K562 (cell line): ENCODE data around the gene NECTIN4. TPM values are rescaled to one million over a fixed set of nuclear protein-coding genes. Genes with fewer than 3 reads are reported as not detected.

ENCODE experiments used
- ATAC-seq: fragments of 200-7000 bp; cut with Tn5 transposase; 3 replicates; pipeline ENCODE4 v1.9.1; 2020; ENCODE audit warnings: moderate library complexity
- BruUV-seq: library from RNA; stranded (reverse); fragments of 400-500 nt; replicated peaks from 2 replicates; lab custom pipeline; 2021; lab: Mats Ljungman, UMichigan
- CTCF ChIA-PET: fragments of 300-600 bp; formaldehyde crosslinking; extraction: SDS; loops from one replicate; lab custom pipeline; 2021; ENCODE audit warnings: low intra/inter-chr PET ratio; lab: Yijun Ruan, JAX
- POLR2A ChIA-PET: fragments of 300-600, 350-650 bp; sonication (Branson Sonifier 250); formaldehyde crosslinking; extraction: SDS; loops from one replicate; lab custom pipeline; 2021; ENCODE audit warnings: antibody characterized with exemption, inconsistent platforms; lab: Yijun Ruan, JAX
- DNase-seq, 4 experiments: peaks; one replicate each; pipeline versions ENCODE4 v3.0.0 to v3.0.0-alpha.2; 2011 to 2018; ENCODE audit warnings: low spot score in 3 of 4, mixed read lengths in 3 of 4; ENCODE audit errors: extremely low read depth in 1 of 4
- FAIRE-seq: peaks from 2 replicates; lab custom pipeline; 2011; peaks lifted over from hg19 to GRCh38; lab: Jason Lieb, UNC
- H2AFZ ChIP-seq: 2 replicates; pipeline ENCODE4 v1.6.0; 2011; ENCODE audit warnings: low read depth, low read length, control low read depth, inconsistent platforms
- H3K27ac ChIP-seq: fragments of 200-600 bp; 3 replicates; pipeline ENCODE4 v1.8.0; 2011; ENCODE audit warnings: low read depth, mild to moderate bottlenecking, control low read depth, inconsistent platforms, low read length, moderate library complexity, mixed read lengths; ENCODE audit errors: extremely low read depth
- H3K27me3 ChIP-seq, 2 experiments: fragments of 300-600 bp in 1 of 2; 2 replicates in 1 of 2; 3 replicates in 1 of 2; pipeline versions ENCODE4 v1.6.0 to v1.8.0; 2011; ENCODE audit warnings: inconsistent platforms in 2 of 2, low read length in 2 of 2, mild to moderate bottlenecking in 1 of 2, mixed read lengths in 1 of 2, moderate library complexity in 1 of 2; ENCODE audit not compliant: control insufficient read depth in 2 of 2, insufficient read depth in 2 of 2
- H3K36me3 ChIP-seq: fragments of 300-600 bp; 3 replicates; pipeline ENCODE4 v1.8.0; 2011; ENCODE audit warnings: mild to moderate bottlenecking, low read length, inconsistent platforms; ENCODE audit not compliant: control insufficient read depth, insufficient read depth
- H3K4me1 ChIP-seq, 2 experiments: fragments of 200-600 bp in 1 of 2; replicated peaks in 1 of 2; 2 replicates in 1 of 2; 3 replicates in 1 of 2; pipeline versions ENCODE4 v1.5.1 to v1.8.0; 2011; ENCODE audit warnings: inconsistent platforms in 2 of 2, low read length in 2 of 2, mild to moderate bottlenecking in 1 of 2, mixed read lengths in 1 of 2, moderate library complexity in 1 of 2; ENCODE audit not compliant: control insufficient read depth in 2 of 2, insufficient read depth in 2 of 2
- H3K4me2 ChIP-seq: 2 replicates; pipeline ENCODE4 v1.6.1; 2011; ENCODE audit warnings: low read length, control low read depth, inconsistent platforms, mixed read lengths; ENCODE audit not compliant: insufficient read depth
- H3K4me3 ChIP-seq: fragments of 200-600 bp; sonication (generic), shearing (Covaris generic); 2 replicates; pipeline ENCODE4 v1.5.1; 2016; ENCODE audit warnings: control low read depth, inconsistent platforms
- H3K79me2 ChIP-seq: fragments of 200-600 bp; 3 replicates; pipeline ENCODE4 v1.8.0; 2011; ENCODE audit warnings: low read length, inconsistent platforms; ENCODE audit not compliant: control insufficient read depth, insufficient read depth
- H3K9ac ChIP-seq, 2 experiments: 2 replicates each; pipeline versions ENCODE4 v1.6.0 to v1.6.1; 2011; ENCODE audit warnings: low read depth in 2 of 2, low read length in 2 of 2, control low read depth in 1 of 2, inconsistent platforms in 1 of 2, mild to moderate bottlenecking in 1 of 2, mixed read lengths in 1 of 2; ENCODE audit not compliant: insufficient read depth in 1 of 2
- H3K9me1 ChIP-seq: one replicate; pipeline ENCODE4 v1.6.0; 2011; ENCODE audit warnings: inconsistent platforms, mild to moderate bottlenecking, low read length, moderate library complexity; ENCODE audit not compliant: control insufficient read depth, insufficient read depth
- H3K9me3 ChIP-seq: replicated peaks from 2 replicates; pipeline ENCODE4 v1.5.1; 2011; ENCODE audit warnings: low read depth, low read length, inconsistent platforms; ENCODE audit not compliant: control insufficient read depth, insufficient read depth
- H4K20me1 ChIP-seq: replicated peaks from 2 replicates; pipeline ENCODE4 v1.6.1; 2011; ENCODE audit warnings: low read length, inconsistent platforms, mixed read lengths; ENCODE audit not compliant: control insufficient read depth, insufficient read depth
- CREB1 ChIP-seq, 2 experiments: sonication (generic) in 1 of 2; formaldehyde crosslinking in 1 of 2; IDR thresholded peaks; 2 replicates each; pipeline versions ENCODE4 v1.6.1 to v1.8.0; 2012 to 2022; ENCODE audit warnings: inconsistent platforms in 1 of 2, mild to moderate bottlenecking in 1 of 2, missing genetic modification reagents in 1 of 2, moderate library complexity in 1 of 2
- DNMT1 ChIP-seq: fragments of 450-650 bp; IDR thresholded peaks from 2 replicates; pipeline ENCODE4 v1.6.1; 2016; ENCODE audit warnings: antibody characterized with exemption, mild to moderate bottlenecking
- MBD2 ChIP-seq: sonication (generic); IDR thresholded peaks from 2 replicates; pipeline ENCODE4 v1.6.1; 2016; ENCODE audit warnings: low read depth, borderline replicate concordance
- PCBP1 ChIP-seq: fragments of 200-400 bp; formaldehyde crosslinking; IDR thresholded peaks from 2 replicates; pipeline ENCODE4 v1.6.1; 2018; ENCODE audit warnings: mild to moderate bottlenecking, low read depth, low read length; ENCODE audit not compliant: poor library complexity, severe bottlenecking
- TCFL5 ChIP-seq: fragments of 250-450 bp; sonication (Bioruptor Pico); conservative IDR thresholded peaks from 2 replicates; pipeline ENCODE4 v1.6.1; 2021; ENCODE audit warnings: mild to moderate bottlenecking, moderate library complexity, matching md5 sums
- WGBS: fragments of 100-300 bp; shearing (Covaris generic); methylation state at CpG from one replicate; pipeline ENCODE4 v1.1.6; 2016; ENCODE audit warnings: low coverage, mixed read lengths; ENCODE audit not compliant: insufficient coverage; ENCODE audit errors: missing lambda C conversion rate; 5-methylcytosine and 5-hydroxymethylcytosine counted together
- in situ Hi-C: fragments of 300-500 bp; cut with MboI; formaldehyde crosslinking; loops from 4 replicates; pipeline ENCODE4 v1.15.0; 2018; ENCODE audit warnings: inconsistent platforms, mixed read lengths
- intact Hi-C: fragments of 100-400 bp; cut with micrococcal nuclease; formaldehyde crosslinking; loops from 2 replicates; pipeline ENCODE4 v1.14.2; 2022
- polyA plus RNA-seq, 8 experiments: library from polyadenylated mRNA; depleted of rRNA in 4 of 8; stranded (reverse) in 5 of 8; unstranded in 3 of 8; fragments of >200 nt; fragmentation: Nextera tagmentation in 2 of 8; fragmentation: Illumina TruSeq in 1 of 8; extraction: Ambion mirVana in 2 of 8; extraction: Trizol in 1 of 8; gene quantifications; 2 replicates each; pipeline versions ENCODE4 v1.2.1 to v1.2.3, GENCODE V29; 2011 to 2014; ENCODE audit warnings: inconsistent platforms in 1 of 8, missing spikeins in 1 of 8
- total RNA-seq, 7 experiments: library from RNA; depleted of rRNA in 6 of 7; stranded (reverse); fragments of >200 nt in 6 of 7; fragmentation: Illumina TruSeq in 2 of 7; extraction: Trizol in 2 of 7; gene quantifications; 2 replicates each; pipeline versions ENCODE4 v1.2.1 to v1.2.3, GENCODE V29; 2011 to 2021; ENCODE audit warnings: low replicate concordance in 1 of 7

NECTIN4 gene
- total and polyA plus RNA-seq, 9 of the 15 experiments (the other 6 are each of a cell fraction or from before 2014, with no cell fraction given): 0.01 to 0.09 TPM; not detected in 7

DNA sequence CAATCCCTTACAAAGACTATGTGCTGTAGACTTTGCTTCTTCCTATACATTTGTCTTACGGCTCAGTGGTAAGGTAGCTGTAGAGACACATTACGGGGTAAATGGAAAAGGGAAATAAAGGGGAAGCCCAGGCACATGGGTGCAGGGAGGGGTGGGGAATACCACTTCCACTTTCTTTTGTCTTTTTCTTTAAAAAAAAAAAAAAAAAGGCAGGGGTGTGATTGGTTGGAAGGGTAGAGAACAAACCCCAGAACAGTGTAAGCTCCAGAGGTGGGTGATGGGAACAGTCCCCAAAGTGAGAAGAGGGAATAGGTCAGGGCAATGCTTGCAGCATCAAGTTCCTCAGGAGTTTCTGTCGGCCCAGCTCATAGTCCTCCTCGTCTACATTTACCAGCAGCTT is 32.5 kb upstream of the NECTIN4 start:
- CTCF ChIA-PET: no interaction called here
- peaks cover 67% of the 10 kb centered on the region; the same call in 2 of the 3 replicates for H3K36me3 ChIP-seq
- TF ChIP-seq TCFL5 (CRISPR knock-in tag) (no peak), DNMT1 (no peak), CREB1 (IDR thresholded peaks at IDR 0.05) (no peak), CREB1 (CRISPR knock-in tag; IDR thresholded peaks at IDR 0.05) (no peak), MBD2 (no peak), PCBP1 (no peak)
- TF ChIP-seq, all 486 proteins: peak for 0
- ATAC-seq (no peak), FAIRE-seq (no peak), DNase-seq (no peak)
- in situ Hi-C loops: no loop called here
- H3K4me2 ChIP-seq: no peak overlapping the region
- no peaks in the 10 kb centered on the region for H3K9me3 ChIP-seq
- intact Hi-C loops: no loop called here
- H3K79me2 ChIP-seq: peaks cover 43% of the 10 kb centered on the region
- no peak overlapping the region for H3K9ac ChIP-seq
- H3K27me3 ChIP-seq: no peaks in the 10 kb centered on the region; a peak in 1 of 5 replicates
- H3K4me1 ChIP-seq: peaks cover 18 to 25% of the 10 kb centered on the region in 2 experiments
- no peaks in the 10 kb centered on the region for H3K9me1 ChIP-seq
- WGBS: 94% methylated on average over 4 of the region's 4 CpGs
- POLR2A ChIA-PET: interaction anchor here (0.6 to 2.5 kb wide), 6 partner anchors 10 to 132 kb away, joined by 3 to 20 read pairs (median 4); partner anchors contain the start of genes DEDD, UFC1 and USF1
- peaks cover 3% of the 10 kb centered on the region; the same call in 1 of the 2 replicates for H4K20me1 ChIP-seq
- no peak overlapping the region for H2AFZ ChIP-seq
- H3K27ac ChIP-seq: no peak overlapping the region
- no TSS peak for BruUV-seq
- no peak overlapping the region for H3K4me3 ChIP-seq
